Dermis lymphatic vessel endothelial cell (primary cell): ENCODE data around the gene PPP1R12A. TPM values are rescaled to one million over a fixed set of nuclear protein-coding genes. Genes with fewer than 3 reads are reported as not detected.

Source experiments
- total RNA-seq: library from RNA; depleted of rRNA; stranded (reverse); fragments of >200 nt; gene quantifications from 2 replicates; pipeline ENCODE4 v1.2.1, GENCODE V29; 2014

PPP1R12A gene
- total RNA-seq = 65.2 and 98.3 TPM in 2 replicates

GRCh38 chr12:79935021-79935623, at the start of gene PPP1R12A:
Gene PPP1R12A, minus strand, starts transcription at chr12:79935097. Its CDS starts 166 bp downstream, at chr12:79934931.

Other genes with a start within 250 kb of the PPP1R12A start
- 79.3 and 93.8 TPM in 2 replicates for gene PAWR, start 244.1 kb downstream of the PPP1R12A start, total RNA-seq
- 0.22 and 0.43 TPM in 2 replicates for gene OTOGL, start 164.4 kb upstream of the PPP1R12A start, total RNA-seq